Kasumi-1 (cell line): ENCODE measurements around the gene ZNF202.

Experiments used
- DNase-seq, 2 experiments: peaks; one replicate each; lab custom pipeline; 2025; lab: John Stamatoyannopoulos, UW

Gene ZNF202

GRCh38 chr11:123682696-123683410 lies 58.6 kb downstream of the ZNF202 start:
- DNase-seq = no peak

GRCh38 chr11:123681030-123681429 lies 60.4 kb downstream of the ZNF202 start:
- DNase-seq = no peak

DNA sequence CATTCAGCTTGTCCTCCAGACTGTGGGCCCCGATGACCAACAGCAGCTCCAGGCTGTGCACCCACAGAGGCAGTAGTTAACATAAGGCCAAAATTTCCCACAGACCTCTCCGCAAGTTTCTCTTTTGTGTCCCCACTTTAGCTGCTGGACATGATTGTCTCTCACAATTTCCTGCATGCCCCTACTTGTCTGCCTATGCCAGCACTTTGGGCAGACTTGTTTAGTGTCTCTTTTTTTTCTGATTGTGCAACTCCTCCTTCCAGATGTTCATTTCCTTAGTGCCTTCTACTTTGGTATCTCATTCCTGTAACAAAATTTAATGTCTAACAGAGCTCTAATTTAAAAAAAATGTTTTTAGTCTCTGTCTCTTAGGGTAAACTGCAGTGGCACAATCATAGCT lies 63.2 kb downstream of the ZNF202 start:
- DNase-seq = no peak

GRCh38 chr11:123677510-123677909 lies 64.0 kb downstream of the ZNF202 start:
- DNase-seq = no peak

DNA sequence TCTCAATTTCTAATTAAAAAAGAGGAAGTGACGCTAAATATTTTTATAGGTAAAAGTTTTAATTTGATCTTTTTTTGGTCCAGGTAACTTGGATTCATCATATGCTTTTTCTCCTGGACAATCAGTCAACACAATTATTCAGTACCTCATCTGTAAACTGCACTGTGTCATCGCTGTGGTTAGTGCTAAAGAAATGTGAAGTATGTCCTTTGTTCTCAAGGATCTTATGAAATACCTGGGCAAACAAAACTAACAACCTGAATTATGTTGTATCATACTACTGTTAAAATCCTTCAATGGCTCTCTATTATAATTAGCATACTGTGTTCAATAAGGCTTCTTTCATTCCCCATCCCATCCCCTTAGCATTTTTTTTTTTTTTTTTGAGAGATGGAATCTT lies 67.2 kb downstream of the ZNF202 start:
- DNase-seq = no peak
